Skin epidermis (tissue), 12 donors: ENCODE results near the gene OTOR.

Source experiments
- H3K27ac ChIP-seq, 21 experiments: fragments of 200-600 bp; sonication (generic) in 11 of 21; one replicate each; pipeline ENCODE4 v1.5.0; 2020; ENCODE audit warnings: mild to moderate bottlenecking in 3 of 21, inconsistent platforms in 2 of 21, moderate library complexity in 2 of 21
- H3K4me3 ChIP-seq, 7 experiments: fragments of 200-600 bp; sonication (generic) in 2 of 7; one replicate each; pipeline ENCODE4 v1.5.0; 2020; ENCODE audit warnings: inconsistent platforms in 2 of 7, mild to moderate bottlenecking in 2 of 7, moderate library complexity in 1 of 7

OTOR gene, protein sequence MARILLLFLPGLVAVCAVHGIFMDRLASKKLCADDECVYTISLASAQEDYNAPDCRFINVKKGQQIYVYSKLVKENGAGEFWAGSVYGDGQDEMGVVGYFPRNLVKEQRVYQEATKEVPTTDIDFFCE

DNA sequence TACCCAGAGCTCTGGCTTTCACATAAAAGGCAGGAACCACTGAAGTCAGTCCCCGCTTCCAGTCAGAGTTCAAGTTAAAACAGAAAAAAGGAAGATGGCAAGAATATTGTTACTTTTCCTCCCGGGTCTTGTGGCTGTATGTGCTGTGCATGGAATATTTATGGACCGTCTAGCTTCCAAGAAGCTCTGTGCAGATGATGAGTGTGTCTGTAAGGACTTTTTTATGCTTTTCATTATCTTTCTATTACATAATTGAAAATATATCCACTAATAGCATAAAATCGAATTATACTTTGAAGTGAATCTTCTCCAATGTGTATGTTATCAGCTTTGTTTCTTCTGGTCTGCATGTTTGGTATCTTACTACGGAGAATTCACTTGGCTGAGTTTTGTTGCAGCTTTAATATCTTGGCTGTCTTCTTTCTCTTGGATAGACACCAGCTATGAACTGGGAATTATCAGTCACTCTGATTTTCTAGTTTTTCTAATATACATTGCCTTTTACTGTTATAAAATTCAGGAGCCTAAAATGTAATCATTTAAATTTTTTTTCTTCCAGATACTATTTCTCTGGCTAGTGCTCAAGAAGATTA lies at the start of gene OTOR:
Gene OTOR (plus strand): TSS at position 51 of the 593 bp plus-strand sequence. CDS start 44 bp downstream, at position 95.
- Histone ChIP-seq H3K27ac (no peak within 1 kb of the TSS), H3K4me3 (no peak within 1 kb of the TSS)

DNA sequence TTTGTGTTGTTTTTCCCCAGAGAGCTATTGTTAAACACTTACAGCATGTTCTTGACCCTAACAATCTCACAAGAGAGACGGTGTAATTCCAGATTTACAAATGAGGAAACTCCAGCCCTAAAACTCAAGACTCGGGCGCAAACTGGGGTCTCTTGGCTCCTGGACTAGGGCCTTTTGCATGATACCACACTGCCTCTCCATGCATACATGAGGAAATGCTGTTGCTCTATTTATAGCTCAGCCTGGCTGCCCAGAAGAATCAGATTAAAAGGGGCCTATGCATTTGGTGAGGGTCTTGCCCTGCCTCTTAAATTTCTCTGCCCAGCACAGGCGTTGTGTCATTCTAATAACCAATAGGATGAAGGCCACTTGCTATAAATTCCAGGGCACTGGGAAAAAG lies 48.9 kb upstream of the OTOR start:
- Histone ChIP-seq H3K4me3 (no peak overlapping the region), H3K27ac (no peak overlapping the region)

DNA sequence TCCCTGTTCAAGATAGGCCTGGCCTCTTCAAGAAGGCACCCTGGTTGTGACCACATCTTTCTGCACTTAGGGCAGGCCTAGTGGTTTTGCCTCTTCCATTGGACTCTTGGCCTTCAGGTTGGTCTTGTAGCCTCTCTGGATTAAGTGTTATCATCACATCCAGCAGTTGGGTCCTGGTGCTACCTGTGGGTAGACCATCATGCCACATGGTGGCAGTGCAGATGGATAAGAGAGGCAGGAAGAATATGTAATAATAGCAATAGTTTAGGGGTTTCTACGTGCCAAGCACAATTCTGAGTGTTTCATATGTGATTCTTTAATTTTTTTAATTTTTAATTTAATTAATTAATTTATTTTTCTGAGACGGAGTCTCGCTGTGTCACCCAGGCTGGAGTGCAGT lies 46.9 kb upstream of the OTOR start:
- H3K4me3 ChIP-seq, result no peak overlapping the region

DNA sequence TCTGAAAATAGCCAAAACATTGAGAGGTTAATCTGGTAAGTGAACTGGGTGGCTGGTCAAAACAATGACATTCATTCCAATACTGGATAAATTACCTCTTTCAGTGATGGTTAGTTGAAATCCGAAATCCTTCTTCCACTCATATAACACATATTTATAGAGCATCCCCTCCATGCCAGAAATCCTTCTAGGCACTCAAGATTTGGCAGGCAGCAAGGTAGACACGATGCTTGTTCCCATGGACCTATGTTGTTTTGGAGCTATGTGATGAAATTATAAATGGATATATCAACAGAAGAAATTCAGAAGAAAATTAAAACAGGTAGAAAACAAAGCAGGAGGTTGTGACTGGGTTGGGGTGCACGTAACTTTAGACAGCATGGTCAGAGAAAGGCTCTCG lies 44.6 kb upstream of the OTOR start:
- H3K4me3 ChIP-seq, result no peak overlapping the region
- no peak overlapping the region for H3K27ac ChIP-seq

More for the DNA sequence above, 46.9 kb upstream of the OTOR start:
- no peak overlapping the region for H3K27ac ChIP-seq

DNA sequence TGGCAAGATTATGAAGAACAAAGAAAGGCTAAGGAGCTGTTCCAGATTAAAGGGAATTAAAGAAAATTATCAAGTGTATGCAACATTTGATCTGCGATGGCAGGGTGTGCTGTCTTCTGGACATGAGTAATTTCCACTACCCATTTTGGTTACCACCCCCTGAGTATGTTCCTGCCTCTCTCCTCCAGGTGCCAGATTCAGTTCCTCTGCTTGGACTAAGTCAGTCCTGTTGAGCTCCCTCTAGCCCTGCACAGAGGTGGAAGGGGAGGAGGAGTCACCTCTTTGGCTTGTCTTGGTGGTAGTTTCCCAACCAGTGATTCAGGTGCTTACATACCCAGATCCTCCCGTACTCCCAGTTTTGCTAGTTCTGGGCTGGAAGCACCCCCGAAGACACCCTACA lies 40.5 kb upstream of the OTOR start:
- no peak overlapping the region for H3K4me3 ChIP-seq
- H3K27ac ChIP-seq, result no peak overlapping the region

DNA sequence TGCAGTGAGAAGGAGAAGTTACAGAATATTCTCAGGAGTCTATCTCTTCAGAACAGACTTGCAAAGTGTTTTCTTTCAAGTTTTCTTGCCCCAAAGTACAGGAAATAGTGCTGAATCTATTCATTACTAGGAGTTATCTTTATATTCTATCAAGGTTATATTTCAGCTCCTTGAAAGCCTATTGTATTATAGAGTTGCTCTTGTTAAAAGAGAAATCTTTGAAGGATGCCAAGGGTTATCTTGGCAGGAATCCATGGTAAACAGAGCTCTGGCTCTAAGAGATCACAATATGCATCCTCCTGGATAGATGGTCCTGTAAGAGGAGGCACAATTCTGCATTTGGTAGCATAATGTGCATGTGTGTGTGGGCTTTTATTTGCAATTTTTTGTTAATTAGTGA lies 39.6 kb upstream of the OTOR start:
- no peak overlapping the region for H3K27ac ChIP-seq
- H3K4me3 ChIP-seq, result no peak overlapping the region

DNA sequence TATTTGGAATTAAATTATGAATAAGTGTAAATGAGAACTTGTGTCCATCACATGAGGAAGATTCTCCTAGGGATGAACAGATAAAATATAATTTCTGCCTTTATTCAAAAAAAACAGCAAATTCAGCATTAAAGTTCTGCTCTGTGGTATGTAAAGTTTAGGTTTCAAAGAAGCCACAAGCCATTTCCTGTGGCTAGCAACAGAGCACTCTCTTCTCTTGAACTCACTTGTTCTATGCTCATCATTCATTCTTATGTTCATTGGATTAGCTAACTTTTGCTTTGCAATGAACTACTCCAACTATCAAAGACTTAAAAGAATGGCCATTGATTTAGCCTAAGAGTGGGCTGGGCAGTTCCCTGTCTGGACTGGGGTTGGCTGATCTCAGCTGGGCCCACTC lies 39.1 kb upstream of the OTOR start:
- H3K4me3 ChIP-seq, result no peak overlapping the region
- no peak overlapping the region for H3K27ac ChIP-seq

DNA sequence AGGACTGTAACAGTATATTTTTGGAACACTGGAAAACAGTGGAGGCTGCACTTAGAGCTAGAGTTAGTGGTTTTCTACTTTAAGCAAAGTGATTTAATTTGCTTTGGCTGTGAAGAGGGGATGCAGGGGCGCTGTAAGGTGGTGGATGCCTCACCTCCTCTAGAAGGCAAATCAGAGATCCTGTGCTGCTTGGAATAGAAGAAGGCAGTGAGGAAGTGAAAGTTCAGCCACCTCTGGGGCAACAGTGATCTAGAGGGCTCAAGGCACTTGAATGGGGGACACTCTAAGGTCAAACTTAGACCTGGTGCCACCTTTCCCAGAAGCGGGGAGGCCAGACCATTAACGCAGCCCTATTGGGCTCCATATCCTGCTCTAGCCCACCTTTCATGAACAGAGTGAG lies 37.4 kb upstream of the OTOR start:
- Histone ChIP-seq H3K4me3 (no peak overlapping the region), H3K27ac (no peak overlapping the region)

DNA sequence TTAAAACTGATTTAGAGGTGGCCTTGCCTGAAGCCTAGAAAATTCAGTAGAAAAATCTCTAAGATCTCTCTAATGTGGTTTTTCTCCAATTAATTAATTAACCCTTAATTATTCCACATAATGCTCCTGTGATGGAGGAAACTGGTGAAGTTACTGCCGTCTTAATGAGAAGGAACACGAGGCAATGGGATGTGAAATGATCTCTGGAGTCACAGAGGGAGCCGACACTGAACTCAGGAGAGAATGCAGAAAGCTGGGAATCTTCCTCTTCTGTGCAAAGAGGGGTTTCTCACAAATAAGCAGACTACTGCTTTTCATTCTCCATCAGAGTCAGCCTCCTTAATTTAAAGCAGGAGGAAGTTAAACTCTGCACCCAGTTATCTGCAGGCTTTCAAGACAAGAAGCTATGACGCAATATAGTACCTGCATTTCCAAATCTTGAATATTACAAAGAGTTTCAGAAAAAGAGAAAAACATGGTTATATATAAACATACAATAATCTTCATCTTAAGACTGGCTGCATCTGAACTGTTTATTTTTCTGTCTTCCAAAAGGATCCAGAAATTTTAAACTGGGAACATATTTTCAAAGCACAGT lies 36.4 kb upstream of the OTOR start:
- H3K27ac ChIP-seq, result no peak overlapping the region
- H3K4me3 ChIP-seq, result no peak overlapping the region

DNA sequence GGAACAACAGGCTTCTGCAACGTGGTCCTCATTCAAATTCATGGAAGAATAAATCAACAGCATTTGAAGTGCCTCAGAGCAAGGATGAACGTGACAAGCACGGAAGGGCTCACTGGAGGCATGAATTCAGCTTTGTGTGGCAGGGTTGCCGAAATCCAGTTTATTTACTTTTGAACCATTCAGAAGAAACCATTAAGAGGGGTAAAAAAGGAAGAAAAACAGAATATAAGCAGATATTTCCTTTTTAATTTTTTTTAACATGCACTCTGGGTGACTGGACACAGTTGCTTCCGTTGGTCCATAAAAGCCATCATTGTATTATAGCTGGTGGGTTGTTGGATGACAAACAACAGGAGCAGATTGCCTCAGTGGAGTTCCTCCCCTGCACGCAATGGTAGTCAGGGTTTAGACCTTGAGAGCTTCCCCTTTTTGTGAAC lies 35.6 kb upstream of the OTOR start:
- Histone ChIP-seq H3K27ac (no peak overlapping the region), H3K4me3 (no peak overlapping the region)

DNA sequence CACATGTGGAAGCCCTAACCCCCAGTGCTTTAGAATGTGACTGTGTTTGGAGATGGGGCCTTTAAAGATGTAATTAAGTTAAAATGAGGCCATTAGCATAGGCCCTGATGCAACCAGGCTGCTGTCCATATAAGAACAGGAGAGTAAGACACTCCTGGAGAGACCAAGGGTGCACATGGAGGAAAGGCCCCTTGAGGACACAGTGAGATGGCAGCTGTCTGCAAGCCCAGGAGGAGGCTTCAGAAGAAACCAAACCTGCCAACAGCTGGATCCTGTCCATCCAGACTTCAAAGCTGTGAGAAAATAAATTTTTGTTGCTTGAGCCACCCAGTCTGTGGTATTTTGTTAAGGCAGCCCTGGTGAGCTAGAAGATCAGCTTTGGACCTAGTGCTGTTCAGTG lies 35.1 kb upstream of the OTOR start:
- H3K27ac ChIP-seq, result no peak overlapping the region
- no peak overlapping the region for H3K4me3 ChIP-seq

DNA sequence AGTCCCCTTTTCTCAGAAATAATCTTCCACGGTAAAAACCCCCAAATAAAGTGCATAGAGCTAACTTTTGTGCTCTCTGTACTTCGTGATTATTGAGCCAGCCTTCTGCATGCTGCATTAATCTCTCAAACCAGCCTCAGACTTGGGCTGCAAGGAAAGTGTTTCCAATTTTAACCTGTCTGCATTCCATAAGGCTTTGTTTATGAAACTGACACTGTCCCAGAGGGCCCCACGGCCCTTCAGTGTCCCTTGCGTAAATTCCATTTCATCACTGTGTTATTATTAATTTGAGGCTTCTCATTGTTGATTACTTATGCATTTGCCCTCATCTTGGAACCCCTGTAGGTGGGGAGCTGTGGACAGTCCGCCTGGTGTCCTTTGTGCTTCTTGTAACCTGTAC lies 33.9 kb upstream of the OTOR start:
- Histone ChIP-seq H3K4me3 (no peak overlapping the region), H3K27ac (no peak overlapping the region)

DNA sequence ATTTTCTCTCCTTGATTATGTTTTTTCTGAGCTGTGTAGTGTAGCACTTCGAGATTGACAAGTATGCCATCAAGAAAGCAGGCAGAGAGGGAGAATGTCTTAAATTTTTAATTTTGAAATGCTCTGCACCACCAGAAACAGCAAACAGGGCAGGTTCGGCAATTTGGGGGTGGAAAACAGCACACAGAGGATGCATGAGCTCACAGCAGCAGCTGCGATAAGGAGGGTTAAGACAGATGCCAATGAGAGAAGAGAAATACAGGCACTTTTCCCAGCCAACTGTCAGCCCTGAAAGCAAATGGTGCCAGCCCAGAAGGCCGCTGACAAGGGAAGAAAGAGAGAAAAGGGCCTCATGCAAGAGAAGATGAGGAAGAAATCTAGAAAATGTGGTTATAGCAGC lies 33.4 kb upstream of the OTOR start:
- H3K4me3 ChIP-seq, result no peak overlapping the region
- H3K27ac ChIP-seq, result no peak overlapping the region

DNA sequence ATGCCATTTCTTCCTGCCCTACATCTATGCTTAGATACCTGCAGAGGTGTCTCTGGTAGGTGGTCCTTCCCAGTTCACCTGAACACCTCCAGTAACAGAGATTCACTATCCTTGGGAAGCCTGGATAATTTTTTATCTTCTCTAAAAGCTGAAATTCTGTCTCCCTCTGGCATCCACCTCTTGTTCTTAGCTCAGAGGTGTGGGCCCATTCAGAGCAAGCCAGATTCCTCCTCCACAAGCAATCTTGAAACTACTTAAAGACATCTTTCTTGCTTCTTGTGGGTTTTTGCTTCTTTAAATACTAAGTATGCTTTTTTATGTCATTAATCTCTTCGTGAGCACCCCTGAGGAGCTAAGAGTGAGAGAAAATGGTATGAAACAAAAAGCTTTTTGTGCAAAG lies 28.7 kb upstream of the OTOR start:
- Histone ChIP-seq H3K4me3 (no peak overlapping the region), H3K27ac (no peak overlapping the region)

DNA sequence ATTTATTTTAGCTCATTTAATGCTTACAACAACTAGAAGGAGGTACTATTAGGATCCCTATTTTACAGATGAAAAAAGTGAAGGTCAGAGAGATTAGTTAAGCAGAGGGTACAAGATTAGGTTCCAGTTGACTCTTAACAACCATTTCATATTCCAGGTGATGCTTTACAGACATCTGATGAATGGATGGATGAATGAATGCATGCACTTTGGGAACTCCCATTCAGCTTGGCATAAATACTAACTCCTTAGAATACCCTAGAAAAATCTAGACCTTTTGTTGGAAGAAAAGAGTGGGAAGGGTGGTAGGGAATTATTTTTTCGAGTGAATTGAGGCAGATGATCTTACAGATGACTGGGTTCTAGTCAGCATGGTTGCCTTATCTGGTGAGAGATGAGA lies 19.1 kb upstream of the OTOR start:
- Histone ChIP-seq H3K27ac (peak overlapping the region in 6 of 21 experiments; percentile 83 to 94 (median 90)), H3K4me3 (peak overlapping the region in 4 of 7 experiments; percentile 78 to 96 (median 86))

DNA sequence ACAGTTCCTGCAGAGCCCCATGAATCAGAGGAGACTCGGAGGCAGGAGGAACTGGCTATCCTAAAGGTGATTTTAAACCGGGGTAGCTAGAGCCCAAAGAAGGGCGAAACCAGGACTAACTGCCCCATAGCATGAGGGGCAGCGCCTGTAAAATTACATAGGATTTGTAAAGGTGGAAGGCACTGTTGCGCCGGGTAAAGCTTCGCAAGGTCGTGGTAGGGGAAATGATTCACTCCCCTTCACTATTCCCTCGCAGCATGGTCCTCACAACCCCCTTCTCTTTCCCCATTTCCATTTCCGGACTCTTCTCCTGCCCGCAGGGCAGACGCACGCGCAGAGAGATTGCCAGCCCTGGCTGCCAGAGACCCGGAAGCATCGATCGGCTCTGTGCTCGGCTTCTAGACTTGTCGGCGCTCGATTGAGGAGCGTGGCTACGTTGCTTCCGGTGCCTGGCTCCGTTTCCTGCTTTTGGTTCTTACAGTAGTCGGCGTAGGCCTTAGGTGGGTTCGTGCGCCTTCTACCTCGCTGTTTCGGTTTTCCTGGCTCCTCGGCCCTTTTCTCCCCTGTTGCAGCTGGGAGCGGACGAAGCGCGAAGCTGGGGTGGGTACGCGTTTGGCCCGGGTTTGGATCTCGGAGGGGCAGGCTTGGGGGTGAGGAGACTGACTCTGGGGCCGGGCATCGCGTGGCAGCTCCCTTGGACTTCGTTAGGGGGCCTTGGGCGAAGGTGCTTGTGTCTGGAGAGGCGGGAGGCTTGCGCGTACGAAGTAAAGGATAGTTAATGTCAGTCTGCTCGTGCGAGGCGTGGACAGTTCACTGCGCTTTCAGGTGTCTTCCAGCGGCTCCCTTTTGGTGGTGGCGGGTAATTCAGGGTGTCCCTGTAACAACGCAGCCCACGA lies 18.3 kb upstream of the OTOR start, which contains the start of gene SNRPB2:
Gene SNRPB2 (plus strand): TSS at position 462 of the 896 bp plus-strand sequence. CDS start 1,677 bp downstream, outside the sequence.
- H3K4me3 ChIP-seq, result peak within 1 kb of the TSS; percentile 56 to 96 (median 78)

DNA sequence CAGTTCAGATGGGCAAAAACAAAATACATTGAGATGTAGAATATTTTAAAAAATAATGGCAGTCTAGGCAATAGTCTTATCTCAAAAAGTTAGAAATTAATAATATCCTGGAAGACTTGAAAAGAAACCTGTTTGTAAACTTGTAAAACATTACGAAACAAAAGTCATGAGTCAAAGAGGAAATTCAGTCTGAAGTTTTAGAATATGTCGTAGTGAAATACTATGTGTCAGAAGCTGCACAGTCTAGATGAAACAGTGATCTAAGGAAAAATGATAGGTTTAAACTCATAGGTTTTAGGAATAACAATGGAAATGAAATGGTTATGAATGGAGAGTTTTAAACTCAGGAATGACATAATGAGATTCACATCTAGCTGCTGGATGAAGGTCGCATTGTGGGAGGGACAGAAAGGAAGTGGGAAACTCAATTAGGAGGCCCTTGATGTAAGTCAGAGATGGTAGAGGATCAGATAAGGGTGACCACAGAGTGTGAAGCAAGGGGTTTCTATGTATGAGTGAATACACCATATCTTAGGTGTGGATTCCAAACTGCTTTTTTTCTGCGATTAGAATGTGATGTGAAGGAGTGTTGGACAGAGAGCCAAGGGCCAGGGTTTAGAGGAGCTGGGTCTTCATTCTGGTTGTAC lies 15.5 kb upstream of the OTOR start:
- Histone ChIP-seq H3K27ac (no peak overlapping the region), H3K4me3 (no peak overlapping the region)

More for the DNA sequence above, 18.3 kb upstream of the OTOR start, which contains the start of gene SNRPB2:
- peak within 1 kb of the TSS; percentile 70 to 97 (median 89) for H3K27ac ChIP-seq

DNA sequence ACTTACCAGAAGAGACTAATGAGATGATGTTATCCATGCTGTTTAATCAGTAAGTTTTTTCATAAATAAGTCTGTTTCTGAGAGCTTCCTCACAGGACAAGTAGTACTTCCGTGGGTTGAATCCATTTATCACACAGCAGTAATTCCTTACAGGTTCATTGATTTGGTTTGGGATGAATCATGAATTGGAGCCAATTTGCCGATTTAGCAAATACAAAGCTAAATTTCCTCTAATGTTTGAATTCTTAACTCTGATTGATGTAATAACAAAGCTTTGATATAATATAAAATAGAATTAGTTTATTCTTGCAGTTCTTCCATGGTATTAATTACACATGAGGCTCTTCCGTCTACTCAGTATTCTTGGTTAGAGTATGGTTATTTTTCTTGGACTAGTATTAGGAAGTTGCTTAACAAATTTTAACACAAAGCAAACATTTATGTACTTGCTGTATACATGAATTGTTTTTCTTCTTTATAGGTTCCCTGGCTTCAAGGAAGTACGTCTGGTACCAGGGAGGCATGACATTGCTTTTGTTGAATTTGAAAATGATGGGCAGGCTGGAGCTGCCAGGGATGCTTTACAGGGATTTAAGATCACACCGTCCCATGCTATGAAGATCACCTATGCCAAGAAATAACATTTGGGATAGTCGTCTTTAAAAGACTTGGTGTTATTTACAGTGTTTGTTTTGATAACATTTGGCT lies 7.6 kb upstream of the OTOR start:
- H3K27ac ChIP-seq, result no peak overlapping the region
- no peak overlapping the region for H3K4me3 ChIP-seq

DNA sequence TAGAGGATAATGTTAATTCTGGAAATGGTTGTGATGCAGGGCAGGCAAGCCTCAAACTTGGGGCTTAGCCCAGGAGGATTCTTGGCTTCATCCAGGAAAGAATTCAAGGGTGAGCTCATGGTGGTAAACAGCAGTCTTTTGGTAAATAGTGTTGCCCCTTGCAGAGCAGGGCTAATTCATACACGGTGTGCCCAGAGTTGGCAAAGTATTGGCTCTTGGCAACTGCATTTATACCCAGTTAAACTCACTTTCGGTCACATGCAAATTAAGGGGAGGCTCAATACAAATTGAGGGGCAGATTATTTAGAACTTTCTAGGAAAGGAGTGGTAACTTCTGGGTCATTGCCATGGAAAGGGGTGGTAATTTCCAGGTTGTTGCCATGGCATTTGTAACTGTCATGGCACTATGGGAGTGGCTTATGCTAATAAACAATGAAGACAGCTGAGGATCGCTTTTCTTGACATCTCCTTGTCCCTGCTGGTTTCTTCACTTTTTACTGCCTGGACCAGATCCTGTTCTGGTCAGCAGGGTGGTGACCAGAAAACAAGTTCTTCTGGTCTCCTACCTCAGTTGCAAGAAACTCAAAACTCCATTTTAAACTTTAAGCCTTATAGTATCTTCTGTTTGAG lies 3.9 kb upstream of the OTOR start:
- H3K27ac ChIP-seq, result no peak overlapping the region
- no peak overlapping the region for H3K4me3 ChIP-seq
